Bronchus fibroblast of lung (primary cell): ENCODE measurements around the gene MOSPD3. TPM values are rescaled to one million over a fixed set of nuclear protein-coding genes. Genes with fewer than 3 reads are reported as not detected.

ENCODE experiments used
- total RNA-seq: library from RNA; depleted of rRNA; stranded (reverse); fragments of >200 nt; gene quantifications from 2 replicates; pipeline ENCODE4 v1.2.3, GENCODE V29; 2015

MOSPD3 gene
- total RNA-seq, result 17.2 and 21.4 TPM in 2 replicates

DNA sequence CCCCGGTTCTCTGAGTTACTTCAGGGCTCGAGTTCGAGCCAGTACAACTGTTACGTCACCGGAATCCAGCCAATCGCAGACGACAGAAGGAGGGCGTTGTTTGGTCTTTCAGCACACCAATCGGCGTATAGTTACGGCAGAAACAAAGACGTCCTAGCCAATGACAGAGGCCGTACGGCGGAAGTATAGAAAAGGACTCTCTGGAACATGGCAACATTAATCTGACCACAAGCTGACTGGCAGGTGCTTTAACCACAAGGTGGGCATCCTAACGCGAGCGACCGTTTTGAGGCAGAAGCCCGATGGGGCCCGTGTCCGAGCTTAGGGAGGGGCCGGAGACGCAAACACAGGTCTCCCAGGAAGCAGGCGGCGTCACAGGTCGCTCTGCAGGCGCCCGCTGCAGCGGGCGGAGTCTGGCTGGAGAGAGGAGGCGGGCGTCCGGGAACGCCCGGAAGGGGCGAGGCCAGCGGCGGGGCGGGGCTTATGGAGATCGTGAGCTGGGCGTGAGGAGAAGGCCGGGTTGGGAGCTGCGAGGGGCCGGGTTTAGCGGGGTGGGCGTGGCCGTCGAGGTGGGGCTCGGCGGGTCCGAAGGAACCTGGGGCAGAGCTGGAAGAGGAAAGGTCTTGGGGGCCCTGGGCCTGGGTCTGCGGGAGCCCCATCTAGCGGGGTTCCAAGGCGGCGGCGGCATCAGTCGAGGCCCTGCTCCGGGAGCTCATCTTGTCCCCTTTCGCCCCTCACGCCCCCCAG lies at the start of gene MOSPD3:
Gene MOSPD3, plus strand, starts transcription at position 558 of the 747 bp plus-strand sequence. CDS start 252 bp downstream, outside the sequence.

DNA sequence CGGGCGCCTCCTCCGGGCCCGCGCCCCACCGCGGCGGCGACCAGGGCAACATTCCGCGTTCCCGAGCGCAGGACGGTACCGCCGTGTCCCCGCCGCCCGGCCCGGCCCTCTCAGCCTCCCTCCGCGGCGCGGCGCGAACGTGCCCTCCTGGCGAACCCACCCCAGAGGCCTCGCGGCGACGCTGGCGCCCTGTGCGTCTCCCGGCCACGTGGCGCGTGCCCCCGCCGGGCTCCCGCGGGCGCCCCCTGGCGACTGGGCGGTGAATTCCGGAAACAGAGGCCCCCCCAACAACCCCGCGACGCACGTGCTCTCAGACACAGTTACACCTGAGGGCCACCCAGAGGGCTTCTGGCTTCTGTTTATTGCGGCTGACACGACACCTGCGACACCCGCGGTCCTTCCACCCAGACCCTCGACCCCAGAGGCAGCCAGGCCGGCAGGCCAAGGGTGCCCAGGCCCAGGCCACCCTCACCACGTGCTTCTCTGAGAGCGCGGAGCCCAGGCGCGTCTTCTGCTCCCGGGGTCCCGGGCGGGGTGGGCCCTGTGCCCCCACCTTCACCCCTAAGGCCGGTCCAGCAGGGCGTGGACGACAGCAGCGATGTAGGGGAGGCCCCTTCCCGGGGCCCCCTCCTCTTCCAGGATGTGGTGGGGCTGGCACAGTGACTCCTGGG lies 38.5 kb upstream of the MOSPD3 start, which contains the start of gene SAP25:
Gene SAP25, minus strand, starts transcription at position 210 of the 671 bp plus-strand sequence. Its CDS starts 158 bp downstream, at position 52.

GRCh38 chr7:100585511-100586265 lies 26.7 kb upstream of the MOSPD3 start, which contains the start of gene LRCH4:
TSS of gene LRCH4 (minus strand) at chr7:100586129. CDS start at chr7:100586100, 29 bp downstream.

GRCh38 chr7:100586266-100587025 lies 25.9 kb upstream of the MOSPD3 start, which contains the start of gene FBXO24:
TSS of gene FBXO24 (plus strand) at chr7:100586328. CDS start at chr7:100586626, 298 bp downstream.

DNA sequence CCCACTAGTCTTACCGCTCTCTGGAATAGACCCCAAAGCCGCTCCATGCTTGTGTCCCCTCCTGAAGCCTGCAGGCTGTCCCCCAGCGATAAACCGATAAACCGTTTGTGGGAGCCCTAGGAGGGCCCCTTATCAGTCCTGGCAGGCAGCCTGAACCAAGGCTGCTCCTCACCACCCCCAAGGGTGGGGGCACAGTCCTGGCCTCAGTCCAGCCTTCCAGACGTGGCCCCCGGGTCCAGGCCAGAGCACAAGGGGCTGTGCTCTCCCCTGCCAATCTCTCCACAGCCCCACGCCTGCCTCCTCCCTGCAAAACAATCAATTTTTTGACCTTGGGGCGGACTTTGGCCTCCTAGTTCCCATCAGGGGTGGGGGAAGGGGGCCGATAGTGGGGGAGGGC lies 29.1 kb downstream of the MOSPD3 start, which contains the start of gene TFR2:
Gene TFR2, minus strand, starts transcription at position 90 of the 397 bp plus-strand sequence. Its CDS starts 43 bp downstream, at position 47.

DNA sequence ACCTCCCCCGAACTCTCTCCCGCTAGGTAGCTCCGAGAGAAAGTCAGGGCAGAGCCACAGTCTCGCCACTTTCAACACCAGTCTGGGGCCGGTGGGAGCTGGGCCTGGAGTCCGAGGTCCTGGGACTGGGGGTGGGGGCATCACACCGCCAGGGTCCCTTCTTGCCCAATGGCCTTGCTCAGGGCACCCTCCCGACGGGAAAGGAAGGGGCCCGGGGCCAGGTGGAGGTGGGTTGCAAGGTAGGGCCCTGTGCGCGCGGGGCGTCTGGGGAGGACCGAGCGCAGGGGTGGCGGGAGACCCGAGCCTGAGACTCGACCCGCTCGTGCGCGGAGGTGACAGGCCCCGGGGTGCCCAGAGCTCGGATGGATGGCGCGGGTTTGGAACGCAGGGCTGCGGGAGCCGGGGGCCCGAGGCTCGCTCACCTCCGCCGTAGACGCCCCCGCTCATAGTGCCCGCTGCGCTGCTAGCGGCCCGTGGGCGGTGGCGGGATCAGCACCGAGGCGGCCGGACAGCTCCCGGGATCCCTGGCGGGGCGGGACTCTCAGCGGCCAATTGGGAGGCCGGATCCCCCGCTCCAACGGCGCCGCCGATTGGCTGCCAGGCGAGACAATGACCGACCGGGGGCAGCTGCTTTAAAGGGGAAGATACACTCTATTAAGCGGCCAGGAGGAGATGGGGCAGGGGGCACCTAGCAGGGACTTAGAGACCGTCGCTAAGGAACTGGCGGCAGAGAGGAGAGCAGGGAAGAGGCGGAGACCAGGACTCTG lies 43.8 kb downstream of the MOSPD3 start, which contains the start of gene ACTL6B:
Gene ACTL6B, minus strand, starts transcription at position 541 of the 767 bp plus-strand sequence. Its CDS starts 94 bp downstream, at position 447.

Other genes with a start within 250 kb of the MOSPD3 start
- under 0.01 TPM in 1 of 2 replicates, not detected in the other for gene PILRA, start 239.1 kb upstream of the MOSPD3 start, total RNA-seq
- gene ZCWPW1, start 183.8 kb upstream of the MOSPD3 start, total RNA-seq, result 0.30 and 0.50 TPM in 2 replicates
- gene MEPCE, start 182.7 kb upstream of the MOSPD3 start, total RNA-seq, result 29.9 and 31.5 TPM in 2 replicates
- 46.5 and 62.0 TPM in 2 replicates for gene PPP1R35, start 176.0 kb upstream of the MOSPD3 start, total RNA-seq
- gene SPACDR, start 148.3 kb upstream of the MOSPD3 start, total RNA-seq, result 1.8 and 2.7 TPM in 2 replicates
- gene TSC22D4, start 133.3 kb upstream of the MOSPD3 start, total RNA-seq, result 47.4 and 52.5 TPM in 2 replicates
- 1.8 and 3.9 TPM in 2 replicates for gene NYAP1, start 128.6 kb upstream of the MOSPD3 start, total RNA-seq
- gene AGFG2, start 73.3 kb upstream of the MOSPD3 start, total RNA-seq, result 9.1 and 16.0 TPM in 2 replicates
- 0.34 and 1.2 TPM in 2 replicates for gene SAP25, start 38.6 kb upstream of the MOSPD3 start, total RNA-seq
- gene LRCH4, start 26.4 kb upstream of the MOSPD3 start, total RNA-seq, result 34.2 and 58.7 TPM in 2 replicates
- 0.50 and 1.0 TPM in 2 replicates for gene FBXO24, start 26.2 kb upstream of the MOSPD3 start, total RNA-seq
- 396 and 411 TPM in 2 replicates for gene PCOLCE, start 10.2 kb upstream of the MOSPD3 start, total RNA-seq
- gene TFR2, start 29.0 kb downstream of the MOSPD3 start, total RNA-seq, result 0.17 and 0.30 TPM in 2 replicates
- gene ACTL6B, start 43.9 kb downstream of the MOSPD3 start, total RNA-seq, result not detected in 2 replicates
- gene GNB2, start 61.2 kb downstream of the MOSPD3 start, total RNA-seq, result 283 and 322 TPM in 2 replicates
- 9.2 and 11.8 TPM in 2 replicates for gene GIGYF1, start 81.7 kb downstream of the MOSPD3 start, total RNA-seq
- 56.2 and 63.2 TPM in 2 replicates for gene POP7, start 93.6 kb downstream of the MOSPD3 start, total RNA-seq
- not detected in 2 replicates for gene EPO, start 107.9 kb downstream of the MOSPD3 start, total RNA-seq
- not detected in 2 replicates for gene ZAN, start 121.1 kb downstream of the MOSPD3 start, total RNA-seq
- 42.2 and 46.8 TPM in 2 replicates for gene EPHB4, start 215.0 kb downstream of the MOSPD3 start, total RNA-seq
- gene SLC12A9, start 240.2 kb downstream of the MOSPD3 start, total RNA-seq, result 17.1 and 18.0 TPM in 2 replicates